ENCODE measurements around the gene THSD7A.

DNA sequence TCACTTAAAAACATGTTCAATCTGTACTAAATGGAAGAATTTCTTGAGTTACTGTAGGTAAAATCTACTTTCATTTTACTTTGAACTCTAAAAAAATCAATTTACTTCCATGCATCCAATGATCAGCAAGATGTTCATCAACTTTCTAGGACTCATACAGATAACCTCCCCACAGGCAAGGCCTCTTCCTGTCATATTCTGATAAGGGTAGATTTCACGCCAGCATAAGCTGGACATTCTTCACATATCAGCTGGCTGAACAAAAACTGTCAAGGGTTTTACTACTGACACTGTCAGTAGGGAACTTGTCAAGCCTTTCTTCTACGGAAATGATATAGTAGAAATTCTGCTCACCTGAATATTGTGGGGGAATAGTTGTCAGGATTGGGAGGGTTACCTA is 244.9 kb downstream of the THSD7A start:
- TF ChIP-seq CTCF (IDR thresholded peaks at IDR 0.05; ENCODE audit: low read length), result no peak
- no peak for TF ChIP-seq EZH2 (optimal IDR thresholded peaks at IDR 0.05; ENCODE audit: low read depth, low read length)
- TF ChIP-seq EZH2phosphoT487 (IDR thresholded peaks at IDR 0.05; ENCODE audit: low read length), result no peak
